Caki2 (cell line): ENCODE results near the gene AKT1S1. TPM values are rescaled to one million over a fixed set of nuclear protein-coding genes. Genes with fewer than 3 reads are reported as not detected.
A peak's percentile ranks its signal among the peaks of the same experiment; 100 is the strongest.

ENCODE experiments used
- DNase-seq: peaks from one replicate; pipeline ENCODE4 v3.0.0-alpha.2; 2015; ENCODE audit warnings: low read depth
- in situ Hi-C: cut with HindIII; loops from 2 replicates; pipeline ENCODE4 v1.10.0; 2016; ENCODE audit warnings: low sequenced_read_pairs, low pct_unique_long_range_greater_than_20kb, mixed read lengths
- total RNA-seq: library from RNA; depleted of rRNA; stranded (reverse); fragments of >200 nt; shearing (Covaris generic); gene quantifications from 2 replicates; pipeline ENCODE4 v1.2.3, GENCODE V29; 2014; ENCODE audit warnings: low replicate concordance

The AKT1S1 gene
- total RNA-seq, 1 experiment from 2014 or later = 12.9 TPM

GRCh38 chr19:49910179-49910578 is 33.0 kb upstream of the AKT1S1 start:
- DNase-seq = no peak

GRCh38 chr19:49908480-49909420 is 31.6 kb upstream of the AKT1S1 start:
- in situ Hi-C loops = no loop called here

More at GRCh38 chr19:49910179-49910578, 33.0 kb upstream of the AKT1S1 start:
- in situ Hi-C loops = no loop called here

DNA sequence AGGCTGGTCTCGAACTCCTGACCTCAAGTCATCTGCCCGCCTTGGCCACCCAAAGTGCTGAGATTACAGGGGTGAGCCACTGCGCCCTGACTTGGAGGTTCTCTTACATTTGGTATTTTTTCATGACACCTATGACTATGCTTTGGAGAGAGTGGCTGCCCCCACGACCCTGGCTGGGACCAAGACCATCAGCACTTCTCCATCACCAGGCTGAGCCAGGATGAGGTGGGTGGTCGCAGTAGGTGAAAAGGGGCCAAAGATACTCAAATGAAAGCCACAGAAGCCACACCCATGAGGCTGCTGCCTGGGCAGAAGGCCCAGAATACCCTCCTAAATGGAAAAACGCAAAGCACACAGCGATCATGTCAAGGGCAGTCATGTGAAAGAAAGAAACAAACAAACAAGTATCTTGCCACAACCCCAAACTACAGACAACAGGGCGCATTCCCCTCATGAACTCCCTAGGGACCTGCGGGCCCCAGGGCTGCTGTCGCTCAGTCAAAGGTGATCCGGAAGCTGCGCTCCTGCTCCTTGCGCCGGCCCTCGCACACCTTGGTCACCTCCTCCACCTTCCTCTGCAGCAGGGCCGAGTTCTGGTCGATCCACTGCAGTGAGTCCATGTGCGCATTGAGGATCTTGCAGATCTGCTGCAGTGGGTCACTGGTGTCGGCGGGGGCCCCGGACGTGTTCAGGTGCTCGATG is 30.7 kb upstream of the AKT1S1 start:
- no peak for DNase-seq
- in situ Hi-C loops = no loop called here

More at GRCh38 chr19:49908480-49909420, 31.6 kb upstream of the AKT1S1 start:
- no peak for DNase-seq

DNA sequence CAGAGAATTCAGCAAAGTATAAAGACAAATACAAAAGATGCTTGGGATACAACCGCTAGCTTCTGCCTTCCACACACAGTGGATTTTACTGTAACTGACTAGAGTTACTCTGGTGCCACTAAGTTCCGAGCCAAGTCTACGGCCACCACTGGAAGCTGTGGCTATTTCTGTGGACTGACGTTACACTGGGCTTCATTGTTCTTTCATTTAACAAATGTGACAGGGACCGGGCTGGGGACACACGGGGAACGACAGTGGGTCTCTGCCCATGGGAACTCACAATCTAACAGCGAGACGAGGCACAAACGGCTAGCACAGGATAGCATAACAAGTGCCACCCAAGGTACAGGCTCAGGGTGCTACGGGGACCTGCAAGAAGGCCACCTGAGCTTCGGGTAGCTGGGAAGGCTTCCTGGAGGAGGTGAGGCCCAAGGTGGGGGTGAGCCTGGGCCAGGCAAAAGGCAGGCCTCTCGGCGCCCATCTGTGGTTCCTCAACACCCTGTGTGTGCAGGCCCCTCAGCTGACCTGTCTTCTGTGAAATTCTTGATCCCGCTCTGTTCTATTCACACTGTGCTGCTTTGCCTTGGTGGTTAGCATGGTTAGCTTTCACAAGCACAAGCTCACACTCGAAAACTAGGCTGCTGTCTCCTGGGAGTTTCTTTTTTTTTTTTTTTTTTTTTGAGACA is 29.9 kb upstream of the AKT1S1 start:
- in situ Hi-C loops = no loop called here
- DNase-seq = no peak

DNA sequence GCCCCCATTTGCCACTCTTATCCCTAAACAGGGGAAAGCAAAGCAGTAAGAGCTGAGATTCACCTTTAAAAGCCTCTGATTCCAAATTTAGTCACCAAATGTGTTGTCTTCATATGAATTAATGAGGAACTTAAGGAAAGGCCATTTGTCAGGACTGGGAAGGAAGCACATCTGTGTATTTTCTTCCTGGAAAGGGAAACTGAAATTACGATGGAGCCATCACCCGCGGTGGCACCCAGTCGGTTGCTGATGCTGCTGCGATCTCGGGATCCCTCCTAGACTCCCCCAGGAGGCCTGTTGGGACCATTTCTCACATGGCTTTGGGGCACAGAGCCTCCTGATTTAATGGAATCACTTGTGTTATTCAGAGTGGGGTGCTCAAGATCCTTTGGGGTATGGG is 27.0 kb upstream of the AKT1S1 start:
- DNase-seq = no peak
- in situ Hi-C loops = no loop called here

DNA sequence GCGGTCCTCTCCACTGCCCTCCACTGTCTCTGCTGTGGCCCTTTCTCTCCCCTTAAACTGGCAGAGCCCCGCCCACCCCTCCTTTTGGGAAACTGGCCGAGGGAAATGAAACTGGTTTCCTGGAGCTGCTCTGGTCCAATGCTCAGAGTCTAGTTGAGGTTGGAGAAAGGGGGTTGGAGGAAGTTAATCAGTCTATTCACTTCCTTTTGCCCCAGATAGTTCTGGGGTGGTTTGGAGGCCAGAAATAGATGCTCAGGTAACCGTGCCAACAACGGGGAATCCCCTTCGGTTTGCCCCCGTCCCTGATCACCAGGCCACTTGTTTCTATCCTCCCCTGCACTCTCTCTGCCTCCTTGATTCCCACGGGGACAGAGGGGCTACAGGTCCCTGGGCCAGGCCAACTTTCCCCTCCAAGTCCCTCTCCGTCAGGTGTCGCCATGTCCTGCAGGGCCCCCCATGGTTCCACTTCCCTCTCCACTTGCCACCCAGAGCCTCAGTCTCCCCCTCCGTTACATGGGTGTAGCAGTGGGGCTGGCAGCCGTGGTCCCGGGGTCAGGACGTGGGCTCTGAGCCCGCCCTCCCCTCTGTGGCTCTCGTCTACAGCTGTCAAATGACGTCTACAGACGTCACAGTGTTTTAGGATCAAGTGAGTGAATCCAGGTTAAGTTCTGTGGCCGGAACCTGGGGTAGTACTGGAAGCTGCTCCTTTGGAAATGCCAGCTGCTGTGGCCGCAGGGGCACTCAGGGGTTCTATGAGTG is 19.9 kb upstream of the AKT1S1 start, which contains the start of gene IL4I1:
IL4I1 (minus strand) TSS at position 25 of the 759 bp plus-strand sequence. CDS start 727 bp downstream, outside the sequence.
- DNase-seq = peak; percentile 88
- in situ Hi-C loops = no loop called here

GRCh38 chr19:49895566-49896297 is 18.6 kb upstream of the AKT1S1 start:
- no peak for DNase-seq
- in situ Hi-C loops = no loop called here

DNA sequence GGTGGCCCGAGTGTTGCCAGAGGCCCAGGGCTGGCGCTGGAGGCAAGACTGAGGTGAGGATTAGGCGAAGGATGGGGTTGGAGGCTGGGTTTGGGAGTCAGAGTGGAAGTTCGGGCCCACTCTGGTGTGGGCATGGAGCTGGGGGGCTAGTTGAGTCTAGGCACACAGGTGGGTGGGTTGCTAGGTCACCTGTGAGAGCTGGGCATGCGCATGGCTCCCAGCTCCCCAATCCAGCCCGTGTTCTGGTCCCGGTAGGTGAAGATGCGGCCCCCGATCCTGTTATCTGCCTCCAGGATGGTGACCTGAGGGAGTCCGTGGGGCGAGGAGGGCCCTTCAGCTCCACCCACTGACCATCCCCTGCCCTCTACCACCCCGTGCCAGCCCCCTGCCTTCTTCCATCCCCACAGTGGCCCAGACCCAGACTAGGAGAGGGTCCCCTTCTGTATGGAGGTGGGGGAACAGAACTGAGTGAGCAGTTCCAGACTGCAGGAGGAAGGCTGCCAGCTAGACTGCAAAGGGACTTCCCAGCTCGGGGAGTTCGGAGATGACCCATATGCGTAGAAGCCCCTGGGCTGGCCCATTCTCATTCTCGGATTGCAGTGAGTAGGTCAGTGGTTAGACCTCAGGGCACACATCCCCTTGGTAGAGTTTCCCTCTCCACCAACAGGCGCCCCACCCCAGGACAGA is 17.9 kb upstream of the AKT1S1 start:
- DNase-seq = no peak
- in situ Hi-C loops = no loop called here

DNA sequence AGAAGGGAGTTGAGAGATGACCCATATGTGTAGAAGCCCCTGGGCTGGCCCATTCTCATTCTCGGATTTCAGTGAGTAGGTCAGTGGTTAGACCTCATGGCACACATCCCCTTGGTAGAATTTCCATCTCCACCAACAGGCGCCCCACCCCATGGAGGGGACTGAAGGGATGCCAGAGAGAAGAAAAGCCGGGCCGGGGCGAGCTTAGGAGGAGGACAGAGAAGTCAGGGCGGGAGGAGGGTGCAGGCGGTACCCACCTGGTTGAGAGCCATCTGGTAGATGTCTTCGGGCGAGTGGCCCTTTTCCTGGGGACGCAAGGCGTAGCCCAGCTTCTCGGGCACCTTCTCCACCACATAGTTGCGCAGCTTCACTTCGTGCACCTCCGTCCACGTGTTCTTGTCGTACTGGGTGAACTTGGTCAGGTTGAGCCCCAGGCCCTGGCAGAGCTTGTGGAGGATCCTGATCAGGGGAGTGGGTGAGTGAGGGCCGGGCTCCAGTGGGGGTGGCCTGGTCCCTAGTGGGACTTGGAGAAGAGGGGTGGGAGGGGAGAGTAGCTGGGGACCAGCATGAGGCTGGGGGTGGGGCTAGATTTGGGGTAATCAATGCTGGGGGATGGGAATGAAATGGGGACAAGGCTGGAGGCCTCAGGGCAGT is 17.0 kb upstream of the AKT1S1 start:
- DNase-seq = no peak
- in situ Hi-C loops = no loop called here

- no peak for DNase-seq
- in situ Hi-C loops = no loop called here
These were observed 15.6 kb upstream of the AKT1S1 start for GRCh38 chr19:49892716-49893115.

- no peak for DNase-seq
- in situ Hi-C loops = no loop called here
These were observed 14.2 kb upstream of the AKT1S1 start for GRCh38 chr19:49891393-49891792.

- in situ Hi-C loops = no loop called here
- DNase-seq = no peak
These were observed 13.5 kb upstream of the AKT1S1 start for GRCh38 chr19:49890349-49891311.

DNA sequence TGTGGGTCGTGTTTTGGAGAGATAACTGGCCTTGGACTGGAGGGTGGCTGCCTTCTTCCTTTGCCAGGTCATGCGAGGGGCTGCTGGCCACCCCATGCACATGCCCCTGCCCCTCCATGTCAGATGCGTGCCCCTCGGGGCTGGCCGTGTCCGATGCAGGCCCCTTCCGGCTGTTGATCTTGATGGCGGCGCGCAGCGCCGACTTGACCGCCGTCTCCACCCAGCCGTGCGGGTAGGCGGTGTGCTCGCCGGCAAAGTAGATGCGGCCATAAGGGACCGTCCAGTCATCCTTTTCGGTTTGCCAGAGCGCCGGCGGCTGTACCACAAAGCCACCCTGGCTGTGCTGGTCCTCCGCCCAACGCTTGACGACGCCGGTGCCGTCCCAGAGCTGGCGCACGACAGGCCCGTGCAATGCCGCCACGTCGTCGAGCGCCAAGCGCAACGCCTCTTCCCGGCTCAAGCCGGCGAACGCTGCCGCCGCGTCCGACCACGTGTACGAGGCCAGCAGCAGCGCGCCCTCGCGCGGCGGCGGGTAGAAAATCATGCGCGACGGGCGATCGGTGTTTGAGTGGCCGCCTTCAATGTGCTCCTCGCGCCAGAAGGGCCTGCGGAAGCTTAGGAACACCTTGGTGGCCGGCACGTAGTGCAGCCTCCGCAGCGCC is 12.7 kb upstream of the AKT1S1 start:
- in situ Hi-C loops = no loop called here
- peak; percentile 80 for DNase-seq

DNA sequence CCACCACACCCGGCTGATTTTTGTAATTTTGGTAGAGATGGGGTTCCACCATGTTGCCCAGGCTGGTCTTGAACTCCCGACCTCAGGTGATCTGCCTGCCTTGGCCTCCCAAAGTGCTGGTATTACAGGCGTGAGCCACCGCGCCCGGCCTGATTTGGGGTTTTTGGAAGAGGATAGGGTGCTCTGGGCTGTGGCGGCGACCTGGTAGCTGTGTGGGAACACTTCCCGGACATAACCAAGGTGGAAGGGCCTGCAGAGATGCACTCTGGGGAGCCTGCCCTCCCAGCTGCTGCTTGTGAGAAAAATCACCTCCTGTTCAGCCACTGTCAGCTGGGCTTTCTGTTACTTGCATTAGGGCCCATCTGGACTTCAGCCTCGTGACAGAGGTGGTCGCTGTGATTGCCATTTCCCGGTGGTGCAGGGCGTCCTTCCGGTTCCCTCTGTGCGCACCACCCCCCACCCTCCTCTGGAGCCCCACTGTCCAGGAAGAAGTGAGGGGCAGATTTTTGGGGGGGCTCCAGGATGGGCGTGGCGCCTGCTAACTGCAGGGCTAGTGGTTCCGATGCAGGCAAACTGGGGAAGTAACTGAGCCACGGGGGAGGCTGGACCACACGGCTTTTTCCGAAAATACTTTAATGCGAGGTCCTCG is 12.0 kb upstream of the AKT1S1 start:
- in situ Hi-C loops = no loop called here
- DNase-seq = no peak

DNA sequence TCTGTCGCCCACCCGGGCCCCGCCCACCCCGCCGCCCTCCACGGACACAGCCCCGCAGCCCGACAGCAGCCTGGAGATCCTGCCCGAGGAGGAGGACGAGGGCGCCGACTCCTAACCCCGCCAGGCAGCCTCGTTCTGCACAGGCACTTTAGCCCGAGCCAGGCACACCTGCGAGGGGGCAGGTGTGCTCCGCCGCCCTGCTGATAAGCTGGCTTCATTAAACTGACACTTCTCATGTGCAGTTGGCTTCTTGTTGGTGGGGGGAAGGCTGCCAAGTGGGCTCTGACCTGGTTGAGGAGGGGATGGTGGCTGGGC is 11.3 kb upstream of the AKT1S1 start:
- DNase-seq = no peak
- in situ Hi-C loops = no loop called here
